NCI-H2227 (cell line): ENCODE measurements around the gene TMEM126B.
"Not testable (repeated sequence)": the region's sequence is repeated elsewhere in the genome, so short reads cannot be mapped to it uniquely, and the experiment has no call there.

Experiments used
- DNase-seq: peaks from one replicate; lab custom pipeline; 2025; ENCODE audit not compliant: unreplicated experiment; lab: John Stamatoyannopoulos, UW

TMEM126B gene

GRCh38 chr11:85647078-85647477 is 18.7 kb downstream of the TMEM126B start:
- no peak for DNase-seq

GRCh38 chr11:85647604-85648299 is 19.4 kb downstream of the TMEM126B start, which contains the start of gene TMEM126A:
Gene TMEM126A (plus strand): TSS chr11:85647967. CDS start chr11:85650256, 2,289 bp downstream.
- DNase-seq = peak; percentile 90

GRCh38 chr11:85651118-85651517 is 22.7 kb downstream of the TMEM126B start:
- DNase-seq = no peak

- DNase-seq = no peak
These were observed 24.5 kb downstream of the TMEM126B start for GRCh38 chr11:85652786-85653447.

- DNase-seq = not testable (repeated sequence)
These were observed 25.9 kb downstream of the TMEM126B start for GRCh38 chr11:85654343-85654742.

- no peak for DNase-seq
These were observed 28.4 kb downstream of the TMEM126B start for GRCh38 chr11:85656777-85657176.

GRCh38 chr11:85658180-85658579 is 29.8 kb downstream of the TMEM126B start:
- DNase-seq = no peak

- no peak for DNase-seq
These were observed 33.7 kb downstream of the TMEM126B start for GRCh38 chr11:85661972-85662664.

- peak; percentile 5 for DNase-seq
These were observed 34.8 kb downstream of the TMEM126B start for GRCh38 chr11:85663080-85663752.

- peak; percentile 73 for DNase-seq
These were observed 35.6 kb downstream of the TMEM126B start for GRCh38 chr11:85663753-85664614.

- peak; percentile 96 for DNase-seq
These were observed 36.5 kb downstream of the TMEM126B start, which contains the start of gene CREBZF for GRCh38 chr11:85664615-85665481. Gene CREBZF (minus strand): TSS chr11:85665129. CDS start chr11:85664875, 254 bp downstream.

- peak; percentile 8 for DNase-seq
These were observed 37.3 kb downstream of the TMEM126B start for GRCh38 chr11:85665733-85666132.

GRCh38 chr11:85666687-85667086 is 38.3 kb downstream of the TMEM126B start:
- DNase-seq = no peak

- DNase-seq = no peak
These were observed 39.8 kb downstream of the TMEM126B start for GRCh38 chr11:85668157-85668556.

GRCh38 chr11:85670949-85671663 is 42.7 kb downstream of the TMEM126B start:
- DNase-seq = not testable (repeated sequence)

GRCh38 chr11:85672105-85672902 is 43.9 kb downstream of the TMEM126B start:
- DNase-seq = no peak

GRCh38 chr11:85673393-85673792 is 45.0 kb downstream of the TMEM126B start:
- no peak for DNase-seq

GRCh38 chr11:85679576-85679975 is 51.2 kb downstream of the TMEM126B start:
- DNase-seq = no peak
